ENCODE results near the gene CNTN5. TPM values are rescaled to one million over a fixed set of nuclear protein-coding genes. Genes with fewer than 3 reads are reported as not detected.
"Not testable (repeated sequence)": the region's sequence is repeated elsewhere in the genome, so short reads cannot be mapped to it uniquely, and the experiment has no call there.

CNTN5 gene
- total RNA-seq, 1 experiment from 2014 or later = not detected

- DNase-seq (ENCODE audit: low read depth, low spot score) = no peak
- in situ Hi-C loops (cut with HindIII; ENCODE audit: low pct_unique_long_range_greater_than_20kb, low sequenced_read_pairs) = no loop called here
Observed at GRCh38 chr11:100203789-100204188, 1183.0 kb downstream of the CNTN5 start.

GRCh38 chr11:100205926-100206325 lies 1185.2 kb downstream of the CNTN5 start:
- DNase-seq (ENCODE audit: low read depth, low spot score) = no peak

DNA sequence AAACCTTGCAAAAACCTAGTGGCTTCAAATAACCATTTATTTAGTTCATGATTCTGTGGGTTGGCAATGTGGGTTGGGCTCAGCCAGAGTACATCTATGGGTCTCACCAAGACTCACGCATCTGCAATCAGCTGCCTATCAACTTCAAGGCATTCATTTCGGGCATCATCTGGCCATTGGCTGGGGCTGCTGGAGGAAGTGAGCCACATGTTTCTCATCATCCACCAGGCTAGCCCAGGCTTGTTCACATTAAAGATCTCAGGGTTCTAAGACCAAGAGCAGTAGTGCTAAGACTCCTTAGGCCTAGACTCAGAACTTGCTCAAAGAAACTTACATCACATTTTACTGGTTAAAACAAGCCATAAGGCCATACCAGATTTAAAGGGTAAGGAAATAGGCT lies 1187.5 kb downstream of the CNTN5 start:
- in situ Hi-C loops (cut with HindIII; ENCODE audit: low pct_unique_long_range_greater_than_20kb, low sequenced_read_pairs) = no loop called here
- DNase-seq (ENCODE audit: low read depth, low spot score) = no peak

More at GRCh38 chr11:100205926-100206325, 1185.2 kb downstream of the CNTN5 start:
- in situ Hi-C loops (cut with HindIII; ENCODE audit: low pct_unique_long_range_greater_than_20kb, low sequenced_read_pairs) = no loop called here

GRCh38 chr11:100214791-100215190 lies 1194.0 kb downstream of the CNTN5 start:
- in situ Hi-C loops (cut with HindIII; ENCODE audit: low pct_unique_long_range_greater_than_20kb, low sequenced_read_pairs) = no loop called here
- no peak for DNase-seq (ENCODE audit: low read depth, low spot score)

DNA sequence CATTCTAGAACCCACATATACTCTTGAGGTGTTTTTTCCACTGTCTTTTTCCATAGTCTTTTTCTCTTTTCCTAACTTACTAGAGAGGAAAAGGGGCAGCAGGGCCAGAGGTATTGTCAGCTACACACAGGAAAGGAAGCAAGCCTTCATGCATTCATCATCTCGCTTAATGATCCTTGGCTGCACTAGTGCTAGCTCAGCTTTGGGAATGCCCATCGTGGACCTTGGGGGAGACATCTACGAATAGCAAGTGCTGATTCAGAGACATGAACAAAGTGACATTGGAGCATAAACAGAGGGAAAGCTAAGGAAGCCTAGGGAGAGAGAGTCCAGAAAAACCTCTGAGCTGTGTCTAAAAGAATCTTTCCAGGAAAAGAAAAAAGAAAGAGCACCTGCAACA lies 1200.1 kb downstream of the CNTN5 start:
- in situ Hi-C loops (cut with HindIII; ENCODE audit: low pct_unique_long_range_greater_than_20kb, low sequenced_read_pairs) = no loop called here
- no peak for DNase-seq (ENCODE audit: low read depth, low spot score)

- in situ Hi-C loops (cut with HindIII; ENCODE audit: low pct_unique_long_range_greater_than_20kb, low sequenced_read_pairs) = no loop called here
- no peak for DNase-seq (ENCODE audit: low read depth, low spot score)
Observed at GRCh38 chr11:100221791-100222190, 1201.0 kb downstream of the CNTN5 start.

- DNase-seq (ENCODE audit: low read depth, low spot score) = no peak
- in situ Hi-C loops (cut with HindIII; ENCODE audit: low pct_unique_long_range_greater_than_20kb, low sequenced_read_pairs) = no loop called here
Observed at GRCh38 chr11:100224541-100225034, 1203.8 kb downstream of the CNTN5 start.

- in situ Hi-C loops (cut with HindIII; ENCODE audit: low pct_unique_long_range_greater_than_20kb, low sequenced_read_pairs) = no loop called here
- no peak for DNase-seq (ENCODE audit: low read depth, low spot score)
Observed at GRCh38 chr11:100229086-100229485, 1208.3 kb downstream of the CNTN5 start.

- DNase-seq (ENCODE audit: low read depth, low spot score) = no peak
- in situ Hi-C loops (cut with HindIII; ENCODE audit: low pct_unique_long_range_greater_than_20kb, low sequenced_read_pairs) = no loop called here
Observed at GRCh38 chr11:100232006-100232405, 1211.3 kb downstream of the CNTN5 start.

DNA sequence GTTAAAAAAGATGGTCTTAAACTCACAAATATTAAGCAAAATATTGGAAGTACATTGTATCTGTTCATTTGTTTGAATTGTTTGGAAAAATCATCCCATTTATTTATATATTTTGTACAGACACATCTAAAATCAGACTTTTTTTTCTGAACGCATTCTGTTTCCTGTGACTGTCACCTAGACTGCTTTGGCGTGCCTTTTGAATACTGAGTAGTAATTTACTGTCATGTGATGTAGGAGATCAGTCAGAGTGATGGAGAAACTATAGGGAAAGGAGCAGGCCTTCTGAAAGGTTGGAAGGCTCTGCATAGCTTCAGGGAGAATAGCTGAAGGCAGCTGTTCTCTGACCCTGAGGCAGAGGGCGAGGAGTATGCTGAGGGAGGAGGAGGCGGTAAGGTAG lies 1214.3 kb downstream of the CNTN5 start:
- in situ Hi-C loops (cut with HindIII; ENCODE audit: low pct_unique_long_range_greater_than_20kb, low sequenced_read_pairs) = no loop called here
- no peak for DNase-seq (ENCODE audit: low read depth, low spot score)

DNA sequence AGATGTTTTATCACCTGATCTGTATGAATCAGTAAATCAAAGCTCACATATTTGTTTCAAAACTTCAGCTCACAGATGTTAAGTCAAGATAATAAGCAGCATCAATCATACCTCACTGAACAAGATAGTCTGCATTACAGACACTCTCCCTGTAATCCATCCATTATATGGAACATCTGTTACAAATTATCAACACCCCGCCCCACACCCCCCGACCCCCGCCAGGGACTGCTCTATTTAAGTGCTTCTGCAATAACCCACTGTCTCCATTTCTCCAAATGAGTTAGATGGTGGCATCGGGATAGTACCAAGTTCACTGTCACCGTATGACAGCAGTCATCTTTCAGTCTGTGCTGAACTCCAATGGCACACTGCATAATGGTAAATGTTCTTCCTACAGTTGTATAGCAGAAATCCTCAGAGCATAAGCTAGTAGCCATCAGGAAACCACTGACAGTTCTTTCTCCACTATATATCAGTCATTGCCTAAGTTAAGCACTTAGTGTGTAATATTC lies 1219.3 kb downstream of the CNTN5 start:
- DNase-seq (ENCODE audit: low read depth, low spot score) = no peak
- in situ Hi-C loops (cut with HindIII; ENCODE audit: low pct_unique_long_range_greater_than_20kb, low sequenced_read_pairs) = no loop called here

DNA sequence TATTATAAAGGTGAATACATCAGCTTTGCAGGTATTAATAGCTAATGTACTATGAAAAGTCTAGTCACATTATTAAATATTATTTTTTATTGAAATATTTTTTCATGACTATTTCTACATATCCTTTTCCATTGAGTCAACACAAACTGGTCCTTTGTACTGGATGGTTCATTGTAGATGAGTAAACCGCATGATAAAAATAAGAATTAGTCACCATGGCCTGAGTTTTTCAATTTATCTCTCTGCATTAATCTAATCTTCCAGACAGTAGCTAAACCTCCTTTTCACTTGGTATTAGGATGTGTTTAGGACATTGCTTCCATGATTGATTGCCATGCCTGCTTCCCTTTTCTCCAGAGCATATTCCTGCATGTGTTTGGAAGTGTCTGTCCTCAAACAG lies 1227.0 kb downstream of the CNTN5 start:
- no peak for DNase-seq (ENCODE audit: low read depth, low spot score)
- in situ Hi-C loops (cut with HindIII; ENCODE audit: low pct_unique_long_range_greater_than_20kb, low sequenced_read_pairs) = no loop called here

DNA sequence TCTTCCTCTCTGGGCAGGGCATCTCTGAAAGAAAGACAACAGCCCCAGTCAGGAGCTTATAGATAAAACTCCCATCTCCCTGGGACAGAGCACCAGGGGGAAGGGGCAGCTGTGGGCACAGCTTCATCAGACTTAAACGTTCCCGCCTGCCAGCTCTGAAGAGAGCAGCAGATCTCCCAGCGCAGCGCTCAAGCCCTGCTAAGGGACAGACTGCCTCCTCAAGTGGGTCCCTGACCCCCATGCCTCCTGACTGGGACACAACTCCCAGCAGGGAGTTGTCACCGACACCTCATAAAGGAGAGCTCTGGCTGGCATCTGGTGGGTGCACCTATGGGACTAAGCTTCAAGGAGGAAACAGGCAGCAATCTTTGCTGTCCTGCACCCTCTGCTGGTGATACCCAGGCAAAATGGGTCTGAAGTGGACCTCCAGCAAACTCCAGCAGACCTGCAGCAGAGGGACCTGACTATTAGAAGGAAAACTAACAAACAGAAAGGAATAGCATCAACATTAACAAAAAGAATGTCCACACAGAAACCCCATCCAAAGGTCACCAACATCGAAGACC lies 1236.6 kb downstream of the CNTN5 start:
- DNase-seq (ENCODE audit: low read depth, low spot score) = not testable (repeated sequence)

DNA sequence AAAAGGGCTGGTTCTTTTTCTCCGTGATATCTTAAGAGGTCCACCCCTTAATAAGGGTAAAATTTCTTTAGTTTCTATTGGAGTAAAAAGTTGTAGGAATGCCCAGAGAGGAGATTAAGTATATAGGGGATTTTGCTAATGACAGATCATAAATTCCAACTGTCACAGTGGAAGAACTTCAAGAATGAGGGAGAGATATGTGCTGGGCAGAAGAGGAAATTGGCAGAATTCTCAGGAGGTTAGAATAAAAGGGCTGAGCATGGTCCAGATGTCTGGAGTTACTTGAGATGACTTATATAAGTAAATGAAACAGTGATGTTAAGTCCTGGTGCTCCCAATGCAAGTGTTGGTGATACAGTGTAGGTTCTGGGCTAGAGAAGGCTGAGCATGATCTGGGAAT lies 1248.8 kb downstream of the CNTN5 start:
- in situ Hi-C loops (cut with HindIII; ENCODE audit: low pct_unique_long_range_greater_than_20kb, low sequenced_read_pairs) = no loop called here
- no peak for DNase-seq (ENCODE audit: low read depth, low spot score)

More for the DNA sequence above, 1236.6 kb downstream of the CNTN5 start:
- in situ Hi-C loops (cut with HindIII; ENCODE audit: low pct_unique_long_range_greater_than_20kb, low sequenced_read_pairs) = not testable (repeated sequence)

DNA sequence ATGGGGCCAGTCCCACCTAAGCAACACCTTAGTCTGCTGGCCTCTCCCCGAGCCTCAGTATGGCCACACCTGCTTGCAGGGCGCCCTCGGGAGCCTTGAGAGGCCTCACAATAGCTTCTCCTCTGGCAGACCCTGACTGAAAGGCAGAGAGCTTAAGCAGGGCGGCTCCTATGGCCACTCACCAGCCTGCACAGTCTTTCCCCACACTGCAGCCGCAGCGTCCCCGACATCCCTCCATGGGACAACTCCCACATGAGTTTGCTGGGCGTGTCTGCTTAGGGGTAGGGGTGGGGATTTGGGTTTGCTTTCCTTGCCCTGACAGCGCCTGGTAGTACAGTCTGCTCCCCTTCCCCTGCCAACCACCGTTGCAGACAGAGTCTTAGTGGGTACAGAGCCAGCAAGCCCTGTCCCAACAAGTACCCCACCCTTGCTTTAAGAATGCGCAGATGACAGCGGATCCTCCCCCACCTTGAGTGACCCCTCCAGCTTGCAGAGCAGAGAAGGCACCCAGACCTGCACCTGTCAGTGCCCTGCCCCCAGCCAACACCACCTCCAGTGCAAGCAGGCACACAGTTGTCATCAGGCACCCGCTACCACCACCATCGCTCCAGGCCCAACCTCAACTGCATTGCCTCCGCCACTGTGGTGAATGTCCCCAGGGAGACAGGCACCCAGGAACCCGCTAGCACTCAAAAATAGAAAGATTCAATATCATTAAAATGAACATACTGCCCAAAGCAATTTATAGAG lies 1252.5 kb downstream of the CNTN5 start:
- no peak for DNase-seq (ENCODE audit: low read depth, low spot score)
- in situ Hi-C loops (cut with HindIII; ENCODE audit: low pct_unique_long_range_greater_than_20kb, low sequenced_read_pairs) = no loop called here

DNA sequence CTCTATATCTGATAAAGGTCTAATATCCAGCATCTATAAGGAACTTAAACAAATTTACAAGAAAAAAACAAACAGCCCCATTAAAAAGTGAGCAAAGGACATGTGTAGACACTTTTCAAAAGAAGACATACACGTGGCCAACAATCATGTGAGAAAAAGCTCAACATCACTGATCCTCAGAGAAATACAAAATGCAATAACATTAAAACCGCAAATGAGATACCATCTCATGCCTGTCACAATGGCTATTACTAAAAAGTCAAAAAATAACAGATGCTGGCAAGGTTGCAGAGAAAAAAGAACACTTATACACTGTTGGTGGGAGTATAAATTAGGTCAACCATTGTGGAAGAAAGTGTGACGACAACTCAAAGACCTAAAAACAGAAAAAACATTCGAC lies 1253.7 kb downstream of the CNTN5 start:
- DNase-seq (ENCODE audit: low read depth, low spot score); in situ Hi-C loops (cut with HindIII; ENCODE audit: low pct_unique_long_range_greater_than_20kb, low sequenced_read_pairs): not testable (repeated sequence)

GRCh38 chr11:100294748-100295147 lies 1274.0 kb downstream of the CNTN5 start:
- no peak for DNase-seq (ENCODE audit: low read depth, low spot score)
- in situ Hi-C loops (cut with HindIII; ENCODE audit: low pct_unique_long_range_greater_than_20kb, low sequenced_read_pairs) = no loop called here

DNA sequence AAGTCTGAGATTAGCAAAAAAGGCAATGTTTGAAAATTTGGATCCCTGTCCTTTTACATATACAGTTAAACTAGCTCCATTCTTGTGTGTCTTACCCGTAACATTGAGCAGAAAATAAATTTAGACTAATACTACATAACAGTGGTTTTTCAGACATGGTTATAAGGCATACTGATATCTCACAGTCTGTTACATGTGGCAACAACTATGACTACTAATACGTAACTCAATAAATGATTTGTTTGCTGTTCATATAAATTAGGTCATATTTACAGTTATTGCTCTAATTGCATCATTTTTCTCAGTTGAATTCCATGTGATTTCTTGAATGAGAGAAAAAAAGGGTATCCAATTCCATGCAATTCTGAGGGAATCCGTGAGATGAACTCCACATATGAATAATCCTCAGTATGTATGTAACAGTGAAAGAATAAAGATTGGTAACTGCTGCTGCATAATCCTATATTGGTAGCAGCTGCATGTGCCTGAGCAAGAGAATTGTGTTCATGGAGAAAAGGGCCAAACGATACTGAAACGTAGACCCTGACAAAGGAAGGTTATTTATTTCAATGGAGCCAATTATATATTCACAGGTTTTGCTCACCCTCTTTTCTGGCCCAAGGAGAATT lies 1275.4 kb downstream of the CNTN5 start:
- in situ Hi-C loops (cut with HindIII; ENCODE audit: low pct_unique_long_range_greater_than_20kb, low sequenced_read_pairs) = no loop called here
- DNase-seq (ENCODE audit: low read depth, low spot score) = no peak
